GM12874 (cell line): ENCODE data around the gene PIK3R4.

Experiments used
- CTCF ChIP-seq: IDR thresholded peaks from 2 replicates; pipeline ENCODE4 v1.5.1; 2011; ENCODE audit warnings: low read depth, mild to moderate bottlenecking, control low read depth, low read length, moderate library complexity; ENCODE audit not compliant: insufficient read depth

The PIK3R4 gene

DNA sequence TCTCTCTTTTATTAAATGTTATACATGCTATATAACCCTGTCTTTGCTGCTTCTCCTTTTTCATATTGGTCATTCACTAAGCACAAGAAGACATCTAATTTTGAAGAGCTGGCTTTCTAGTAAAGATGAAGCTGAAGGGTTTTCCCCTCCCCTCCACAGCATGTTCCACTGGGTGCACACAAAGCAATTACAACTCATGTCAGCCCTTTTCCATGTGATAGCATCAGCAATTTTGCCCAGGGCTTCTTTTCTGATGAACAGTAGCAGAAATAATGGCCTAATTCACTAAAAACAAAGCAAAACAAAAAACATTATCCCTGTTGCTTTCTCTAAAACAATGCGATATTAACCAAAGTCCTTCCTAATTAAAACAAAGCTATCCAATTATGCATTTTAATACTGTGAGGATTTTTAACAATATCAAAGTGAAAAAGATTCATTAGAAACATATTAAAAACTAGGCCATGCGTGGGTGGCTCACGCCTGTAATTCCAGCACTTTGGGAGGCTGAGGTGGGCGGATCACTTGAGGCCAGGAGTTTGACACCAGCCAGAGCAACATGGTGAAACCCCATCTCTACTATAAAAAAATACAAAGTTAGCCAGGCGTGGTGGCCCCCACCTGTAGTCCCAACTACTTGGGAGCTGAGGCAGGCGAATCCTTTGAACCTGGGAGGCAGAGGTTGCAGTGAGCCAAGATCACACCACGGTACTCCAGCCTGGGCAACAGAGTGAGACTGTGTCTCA lies 12.2 kb upstream of the PIK3R4 start:
- TF ChIP-seq CTCF: no peak

GRCh38 chr3:130757611-130758150 lies 11.1 kb upstream of the PIK3R4 start:
- TF ChIP-seq CTCF: no peak

- TF ChIP-seq CTCF: no peak
Measured at GRCh38 chr3:130755666-130756065, 9.0 kb upstream of the PIK3R4 start.

DNA sequence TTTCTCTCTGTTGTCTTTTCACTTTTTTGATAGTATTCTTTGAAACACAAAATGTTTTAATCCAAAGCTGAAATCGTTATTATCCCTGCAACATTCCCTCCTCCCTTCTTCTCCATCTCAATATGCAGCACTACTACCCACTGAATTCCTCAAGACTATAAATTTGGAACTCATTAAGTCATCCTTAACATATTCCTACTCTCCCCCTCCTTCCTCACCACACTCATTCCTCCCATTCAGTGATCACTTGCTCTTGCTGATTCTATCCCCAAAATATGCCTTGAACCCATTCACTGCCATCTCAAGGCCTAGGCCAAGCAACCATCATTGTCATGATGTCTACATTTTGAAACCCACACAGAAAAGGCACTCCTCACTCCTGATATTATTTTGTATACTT lies 2.4 kb upstream of the PIK3R4 start:
- TF ChIP-seq CTCF: no peak

- TF ChIP-seq CTCF: no peak
Measured at GRCh38 chr3:130748467-130748861, 1.8 kb upstream of the PIK3R4 start.

DNA sequence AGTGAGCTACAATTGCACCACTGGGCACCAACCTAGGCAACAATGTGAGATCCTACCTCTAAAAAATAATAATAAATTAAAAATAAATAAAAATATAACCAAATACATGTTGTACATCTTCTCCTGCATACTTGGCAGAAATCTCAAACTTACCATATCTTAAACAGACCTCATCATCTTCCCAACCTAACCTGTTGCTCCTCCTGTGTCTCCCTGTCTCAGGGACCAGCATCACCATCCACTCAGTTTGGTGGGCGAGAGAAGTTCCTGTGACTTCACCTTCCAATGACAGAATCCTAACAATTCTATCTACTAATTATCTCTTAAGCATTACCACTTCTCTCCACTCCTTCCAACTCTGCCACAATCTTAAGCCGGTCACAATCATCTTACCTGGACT lies 3.3 kb downstream of the PIK3R4 start:
- no peak for TF ChIP-seq CTCF

DNA sequence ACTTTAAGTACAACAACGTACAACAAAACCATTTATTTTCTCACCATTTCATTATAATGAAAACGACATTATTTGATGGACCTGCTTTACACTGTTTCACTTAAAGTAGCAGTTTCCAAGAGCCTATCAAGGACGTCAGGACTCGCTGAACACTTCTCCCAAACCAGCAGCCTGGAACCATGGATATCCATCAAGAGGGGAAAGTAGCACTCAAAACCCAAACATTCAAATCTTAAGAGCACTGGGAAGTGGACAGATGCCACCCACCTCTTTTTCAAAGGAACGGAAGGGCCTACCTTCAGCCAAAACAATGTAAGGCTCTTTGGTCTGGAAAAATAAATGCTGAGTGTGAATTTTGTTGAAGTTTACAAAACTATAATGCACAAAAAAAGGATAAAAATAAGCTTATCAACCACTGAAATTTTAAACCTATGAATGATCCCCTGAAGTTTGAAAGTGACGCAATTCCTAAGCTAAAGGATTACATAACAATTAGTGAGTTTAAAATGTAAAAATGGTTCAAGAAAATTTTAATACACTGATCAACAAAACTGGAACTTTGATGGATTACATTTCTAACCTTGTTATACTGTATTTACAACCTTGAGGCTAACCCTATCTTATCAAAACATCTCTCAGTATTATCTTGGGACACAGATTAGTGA lies 4.6 kb downstream of the PIK3R4 start:
- TF ChIP-seq CTCF: no peak
